ENCODE results near the gene ABI3BP.
A peak's percentile ranks its signal among the peaks of the same experiment; 100 is the strongest.
"Not testable (repeated sequence)": the region's sequence is repeated elsewhere in the genome, so short reads cannot be mapped to it uniquely, and the experiment has no call there.

Gene ABI3BP

DNA sequence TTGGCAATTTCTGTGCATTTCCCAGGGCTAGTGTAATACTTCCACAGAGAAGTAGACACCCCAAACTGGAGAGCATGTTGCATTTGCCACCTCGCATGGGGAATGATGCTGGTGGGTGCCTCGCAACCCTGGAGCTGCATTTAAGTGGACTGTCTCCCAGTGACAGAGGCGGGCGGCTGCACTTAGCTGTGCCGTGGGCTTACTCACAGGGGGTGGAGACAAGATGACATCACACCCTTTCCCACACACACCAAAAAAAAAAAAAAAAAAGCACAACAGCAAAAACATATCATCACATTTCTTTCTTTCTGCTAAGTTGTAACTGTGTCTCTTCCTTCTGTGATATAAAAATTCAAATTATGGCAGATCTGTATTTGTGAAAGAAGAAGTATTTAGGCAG, at the start of gene ABI3BP:
ABI3BP (minus strand) TSS at position 113 of the 400 bp plus-strand sequence; CDS start at position 76, 37 bp downstream.
- peak; percentile 91 for DNase-seq (ENCODE audit: low spot score)

DNA sequence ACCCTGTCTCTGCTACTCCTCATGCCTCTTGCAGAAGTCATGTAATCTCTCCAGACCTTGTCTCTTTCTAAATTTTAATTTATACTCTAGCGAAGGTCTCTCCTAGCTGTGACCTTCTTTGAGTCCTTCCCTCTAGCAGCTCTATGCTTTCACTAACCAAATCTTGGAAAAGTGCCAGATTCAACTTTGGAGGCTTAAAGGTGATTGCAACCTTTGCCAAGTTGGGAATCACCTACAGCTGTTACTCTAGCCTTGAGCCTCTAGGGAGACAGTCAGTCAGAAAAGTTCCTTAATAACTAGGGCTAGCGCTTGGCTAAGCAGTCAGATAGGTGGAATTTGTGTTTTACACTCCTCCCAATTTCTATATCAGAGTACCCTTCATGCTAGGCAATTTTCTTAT, 46.1 kb upstream of the ABI3BP start:
- no peak for DNase-seq (ENCODE audit: low spot score)

DNA sequence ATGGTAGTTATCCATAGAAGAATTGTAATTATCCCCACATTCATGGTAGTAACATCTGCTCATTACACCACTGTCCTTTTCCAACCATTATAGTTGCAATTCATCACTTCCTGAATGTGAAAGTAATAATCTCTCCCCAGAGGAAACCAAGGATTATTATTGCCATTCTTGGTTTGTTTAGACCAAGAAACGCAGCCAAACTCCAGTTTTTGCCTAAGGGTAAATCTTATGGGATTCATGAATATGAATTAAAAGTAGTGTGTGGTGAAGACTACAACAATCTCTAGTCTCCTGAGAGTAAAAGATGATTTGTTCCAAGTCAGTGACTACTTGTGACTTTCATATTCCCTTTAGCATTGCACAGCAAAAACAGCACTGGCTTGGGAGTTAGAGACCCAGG, 45.7 kb upstream of the ABI3BP start:
- DNase-seq (ENCODE audit: low spot score): peak; percentile 25

GRCh38 chr3:101038393-101038792, 45.2 kb upstream of the ABI3BP start:
- DNase-seq (ENCODE audit: low spot score): peak; percentile 16

GRCh38 chr3:101037613-101038012, 44.4 kb upstream of the ABI3BP start:
- no peak for DNase-seq (ENCODE audit: low spot score)

GRCh38 chr3:101036676-101037075, 43.5 kb upstream of the ABI3BP start:
- DNase-seq (ENCODE audit: low spot score): no peak

DNA sequence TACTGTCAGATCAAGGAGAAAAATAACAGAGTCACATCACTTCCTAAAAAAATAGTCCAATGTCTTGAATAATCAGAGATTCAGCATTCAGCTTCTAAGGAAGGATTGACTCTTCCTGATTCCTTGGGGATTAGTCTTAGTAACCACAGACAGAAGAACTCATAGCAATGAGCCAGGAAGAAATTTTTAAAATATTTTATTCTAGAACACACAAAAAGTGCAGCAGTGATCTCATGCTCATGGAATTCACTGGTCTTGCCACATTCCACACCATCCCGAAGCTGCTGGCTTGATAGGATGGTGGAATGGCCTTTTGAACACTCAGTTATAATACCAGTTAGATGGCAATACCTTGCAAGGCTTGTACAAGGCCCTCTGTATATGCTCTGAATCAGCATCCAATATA, 43.0 kb upstream of the ABI3BP start:
- peak; percentile 79 for DNase-seq (ENCODE audit: low spot score)

DNA sequence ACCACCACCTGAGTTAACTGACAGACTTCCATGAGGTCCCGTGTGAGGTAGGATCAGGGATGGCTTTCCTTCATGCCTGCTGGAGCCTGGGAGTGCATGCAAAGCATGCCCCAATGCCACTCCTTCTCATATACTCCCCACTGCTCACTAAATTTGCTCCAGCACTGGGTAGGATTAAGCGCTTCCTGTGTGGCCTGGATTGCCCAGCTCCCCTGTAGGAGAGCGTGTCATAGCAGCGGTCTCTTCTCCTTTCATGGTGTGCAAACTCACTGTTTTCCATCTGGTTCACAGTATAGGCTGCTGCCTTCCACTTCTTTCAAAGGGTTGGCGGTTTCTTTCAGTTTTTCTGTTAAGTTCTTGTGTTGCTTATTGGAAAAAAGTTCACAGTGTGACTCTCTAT, 34.1 kb upstream of the ABI3BP start:
- DNase-seq (ENCODE audit: low spot score): no peak

DNA sequence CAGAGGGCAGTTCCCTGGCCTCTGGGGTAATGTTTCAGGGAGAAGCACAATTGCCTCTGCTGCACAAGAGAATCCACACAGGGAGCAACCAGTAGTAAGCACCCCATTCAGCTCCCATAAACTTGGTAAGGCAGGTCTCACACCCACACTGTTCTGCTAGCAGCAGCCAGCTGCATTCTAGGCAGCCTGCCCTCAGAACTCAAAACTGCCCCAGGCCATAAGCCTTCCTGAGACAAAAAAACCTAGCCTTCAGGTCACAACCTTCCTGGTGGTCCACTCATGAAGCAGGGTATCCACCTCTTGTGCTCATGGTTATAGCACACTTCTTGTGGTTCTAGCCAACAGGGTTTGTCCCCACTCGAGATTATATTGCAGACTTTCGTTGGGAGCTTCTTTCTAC, 33.7 kb upstream of the ABI3BP start:
- DNase-seq (ENCODE audit: low spot score): no peak

DNA sequence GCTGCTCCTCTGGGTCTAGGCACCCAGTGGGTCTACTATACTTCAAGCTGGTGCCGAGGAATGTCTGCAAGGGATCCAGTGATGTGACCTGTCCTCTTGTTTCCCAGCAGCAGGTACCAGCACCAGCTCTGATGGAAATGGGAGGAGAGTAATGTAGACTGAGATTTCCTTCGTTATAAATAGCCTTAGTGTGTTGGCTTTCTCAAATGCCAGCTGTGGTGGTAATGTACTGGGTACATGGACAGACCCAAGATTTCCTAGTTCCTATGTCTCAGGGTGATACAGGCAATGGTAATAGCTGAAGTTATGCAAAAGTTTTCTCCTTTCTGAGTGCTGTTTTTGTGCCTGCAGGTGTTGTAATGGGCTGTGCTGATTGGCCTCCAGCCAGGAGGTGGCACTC, 33.0 kb upstream of the ABI3BP start:
- no peak for DNase-seq (ENCODE audit: low spot score)

- no peak for DNase-seq (ENCODE audit: low spot score)
Observed at GRCh38 chr3:101020351-101021015, 27.3 kb upstream of the ABI3BP start.

DNA sequence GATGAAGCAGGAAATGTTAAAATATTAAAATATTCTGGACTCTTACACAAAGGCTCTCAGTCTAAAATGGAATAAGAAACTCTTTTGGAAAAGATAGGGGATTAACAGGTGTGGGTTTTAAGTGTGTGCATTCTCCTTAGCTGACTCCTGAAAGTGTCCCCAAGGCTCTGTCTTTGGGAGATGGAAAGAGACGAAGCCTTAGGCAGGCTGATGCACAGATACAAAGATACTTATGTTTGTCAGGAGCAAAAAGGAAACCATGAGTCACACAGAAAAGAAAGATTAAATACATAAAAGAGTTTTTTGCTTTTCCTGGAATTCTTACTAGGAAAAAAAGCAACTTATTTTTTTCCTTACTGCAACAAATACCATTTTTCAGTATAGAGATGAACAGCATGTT, 23.8 kb upstream of the ABI3BP start:
- peak; percentile 14 for DNase-seq (ENCODE audit: low spot score)

- DNase-seq (ENCODE audit: low spot score): not testable (repeated sequence)
Observed at GRCh38 chr3:101012312-101012711, 19.1 kb upstream of the ABI3BP start.

- DNase-seq (ENCODE audit: low spot score): peak; percentile 30
Observed at GRCh38 chr3:101011136-101011535, 17.9 kb upstream of the ABI3BP start.

DNA sequence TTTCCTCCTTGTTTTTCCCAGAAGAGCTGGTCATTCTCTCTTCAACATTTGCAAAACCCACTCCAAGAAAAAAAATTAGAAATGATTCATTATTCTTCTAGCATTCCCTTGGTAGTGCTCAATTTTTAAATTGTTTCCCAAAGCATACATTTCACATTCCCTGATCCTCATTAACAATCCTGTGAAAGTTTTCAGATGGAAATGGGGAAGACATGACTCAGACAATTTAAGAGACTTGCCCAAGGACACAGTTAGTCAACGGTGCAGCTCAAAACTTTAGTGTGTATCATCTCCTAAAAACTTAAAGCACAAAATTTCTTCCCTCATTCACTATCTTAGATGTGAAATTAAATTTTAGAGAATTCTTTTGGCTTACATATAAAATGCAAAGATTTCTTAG, 17.1 kb upstream of the ABI3BP start:
- peak; percentile 58 for DNase-seq (ENCODE audit: low spot score)

GRCh38 chr3:101009386-101009785, 16.2 kb upstream of the ABI3BP start:
- no peak for DNase-seq (ENCODE audit: low spot score)

DNA sequence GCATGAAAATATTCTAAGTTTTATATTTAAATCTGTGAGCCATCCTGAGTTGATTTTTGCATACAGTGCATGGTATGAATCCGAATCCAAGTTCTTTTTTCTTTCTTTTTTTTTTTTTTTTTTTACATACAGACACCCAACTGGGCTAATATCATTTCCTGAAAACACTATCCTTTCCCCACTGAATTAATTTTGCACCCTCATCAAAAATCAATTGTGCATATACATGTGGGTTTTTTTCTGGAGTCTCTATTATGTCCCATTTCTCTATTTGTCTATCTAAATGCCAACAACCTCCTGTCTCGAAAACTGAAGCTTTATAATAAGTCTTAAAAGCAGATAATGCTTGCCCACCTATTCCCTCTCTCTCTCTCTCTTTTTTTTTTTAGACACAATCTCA, 5.9 kb upstream of the ABI3BP start:
- no peak for DNase-seq (ENCODE audit: low spot score)

- no peak for DNase-seq (ENCODE audit: low spot score)
Observed at GRCh38 chr3:100994809-100995208, 1.6 kb upstream of the ABI3BP start.

- DNase-seq (ENCODE audit: low spot score): no peak
Observed at GRCh38 chr3:100994187-100994586, 966 bp upstream of the ABI3BP start.

GRCh38 chr3:100992231-100993012, 799 bp downstream of the ABI3BP start:
- DNase-seq (ENCODE audit: low spot score): peak; percentile 40

DNA sequence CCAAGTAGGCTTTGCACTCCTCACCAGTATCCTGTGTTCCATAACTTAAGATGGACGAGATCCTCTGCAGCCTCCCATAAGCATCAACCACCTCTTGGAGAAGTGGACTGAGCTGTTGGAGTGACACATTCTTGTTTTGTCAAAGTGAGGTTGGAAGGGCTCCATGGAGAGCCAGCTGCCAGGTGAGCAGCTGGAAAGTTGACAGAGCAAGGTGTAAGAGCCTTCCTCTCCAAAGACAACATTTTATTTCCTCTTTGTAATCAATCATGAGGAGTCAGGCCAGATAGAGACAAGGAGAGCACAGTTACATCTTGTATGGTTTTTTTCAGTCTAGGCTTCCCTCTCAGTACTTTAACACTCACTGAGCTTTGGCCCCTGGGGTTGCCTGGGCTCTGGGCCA, 5.1 kb downstream of the ABI3BP start:
- DNase-seq (ENCODE audit: low spot score): no peak

- DNase-seq (ENCODE audit: low spot score): no peak
Observed at GRCh38 chr3:100984308-100984707, 8.9 kb downstream of the ABI3BP start.

DNA sequence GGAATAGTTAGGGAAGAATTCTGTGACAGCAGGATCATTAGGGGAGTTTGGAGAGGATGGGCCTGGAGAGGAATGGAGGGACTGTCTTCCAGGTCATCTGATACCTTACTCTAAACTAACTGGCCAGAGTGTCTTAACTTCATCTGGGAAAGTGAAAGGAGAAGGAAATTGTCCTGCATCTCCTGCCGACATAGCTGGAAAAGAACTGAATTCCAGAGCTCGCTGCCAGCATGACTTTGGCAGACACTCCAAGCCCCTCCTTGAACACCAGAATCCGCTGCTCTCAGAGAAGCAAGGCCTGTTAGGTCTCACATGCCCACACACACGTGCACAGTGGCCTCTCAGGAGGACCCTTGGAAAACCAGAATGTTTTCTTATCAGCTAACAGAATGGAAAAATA, 10.5 kb downstream of the ABI3BP start:
- peak; percentile 66 for DNase-seq (ENCODE audit: low spot score)

Data from AG20443 (cell line).